HCT116 (cell line): ENCODE measurements around the gene LBHD1.

Experiments used
- EGR1 ChIP-seq: IDR thresholded peaks from 2 replicates; pipeline ENCODE4 v1.6.1; 2012; ENCODE audit warnings: low read depth
- POLR2A ChIP-seq: IDR thresholded peaks from 2 replicates; pipeline ENCODE4 v1.7.0; 2011; ENCODE audit warnings: borderline replicate concordance; ENCODE audit not compliant: insufficient read depth, insufficient read length; ENCODE audit errors: extremely low read depth
- SIN3A ChIP-seq: IDR thresholded peaks from 2 replicates; pipeline ENCODE4 v1.6.1; 2012; ENCODE audit warnings: low read depth
- TF ChIP-seq, protein P1 (sequence below), 3 experiments: fragments of 200-600 bp in 1 of 3; sonication (generic) in 1 of 3; IDR thresholded peaks in 2 of 3; conservative IDR thresholded peaks in 1 of 3; 2 replicates each; pipeline ENCODE4 v1.5.1; 2012 to 2017; ENCODE audit warnings: low read depth in 2 of 3, low read length in 2 of 3, antibody characterized with exemption in 1 of 3, borderline replicate concordance in 1 of 3, control low read depth in 1 of 3, mild to moderate bottlenecking in 1 of 3, mixed read lengths in 1 of 3, mixed run types in 1 of 3, moderate library complexity in 1 of 3; ENCODE audit not compliant: insufficient read depth in 1 of 3

DNA sequence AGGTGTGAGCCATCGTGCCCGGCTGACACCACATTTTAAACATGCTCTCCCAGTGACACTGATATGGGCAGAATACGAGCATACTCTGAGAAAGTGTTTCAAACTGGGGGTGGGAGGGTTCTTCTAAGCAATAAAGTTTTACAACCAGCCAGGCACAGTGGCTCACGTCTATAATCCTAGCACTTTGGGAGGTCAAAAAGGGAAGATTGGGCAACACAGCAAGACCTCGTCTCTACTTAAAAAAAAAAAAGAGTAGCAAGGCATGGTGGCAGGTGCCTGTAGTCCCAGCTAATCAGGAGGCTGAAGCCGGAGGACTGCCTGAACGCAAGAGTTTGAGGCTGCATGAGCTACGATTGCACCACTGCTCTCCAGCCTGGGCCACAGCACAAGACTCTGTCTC, 27.8 kb downstream of the LBHD1 start:
- TF ChIP-seq, protein P1, sequence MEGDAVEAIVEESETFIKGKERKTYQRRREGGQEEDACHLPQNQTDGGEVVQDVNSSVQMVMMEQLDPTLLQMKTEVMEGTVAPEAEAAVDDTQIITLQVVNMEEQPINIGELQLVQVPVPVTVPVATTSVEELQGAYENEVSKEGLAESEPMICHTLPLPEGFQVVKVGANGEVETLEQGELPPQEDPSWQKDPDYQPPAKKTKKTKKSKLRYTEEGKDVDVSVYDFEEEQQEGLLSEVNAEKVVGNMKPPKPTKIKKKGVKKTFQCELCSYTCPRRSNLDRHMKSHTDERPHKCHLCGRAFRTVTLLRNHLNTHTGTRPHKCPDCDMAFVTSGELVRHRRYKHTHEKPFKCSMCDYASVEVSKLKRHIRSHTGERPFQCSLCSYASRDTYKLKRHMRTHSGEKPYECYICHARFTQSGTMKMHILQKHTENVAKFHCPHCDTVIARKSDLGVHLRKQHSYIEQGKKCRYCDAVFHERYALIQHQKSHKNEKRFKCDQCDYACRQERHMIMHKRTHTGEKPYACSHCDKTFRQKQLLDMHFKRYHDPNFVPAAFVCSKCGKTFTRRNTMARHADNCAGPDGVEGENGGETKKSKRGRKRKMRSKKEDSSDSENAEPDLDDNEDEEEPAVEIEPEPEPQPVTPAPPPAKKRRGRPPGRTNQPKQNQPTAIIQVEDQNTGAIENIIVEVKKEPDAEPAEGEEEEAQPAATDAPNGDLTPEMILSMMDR (IDR thresholded peaks at IDR 0.05 in 2 of 3, conservative IDR thresholded peaks at IDR 0.05 in 1 of 3; ENCODE audit: borderline replicate concordance in 1 of 3, insufficient read depth in 1 of 3, low read depth in 2 of 3, low read length in 2 of 3): no peak
- no peak for TF ChIP-seq EGR1
- TF ChIP-seq POLR2A: no peak
- TF ChIP-seq SIN3A: no peak
